A673 (cell line): ENCODE results near the gene AJAP1. TPM values are rescaled to one million over a fixed set of nuclear protein-coding genes. Genes with fewer than 3 reads are reported as not detected.

Source experiments
- BruUV-seq: library from RNA; stranded (reverse); fragments of 400-500 nt; replicated peaks from 2 replicates; lab custom pipeline; 2021; lab: Mats Ljungman, UMichigan
- CTCF ChIA-PET: fragments of 300-600 bp; sonication (Branson Sonifier 250); formaldehyde crosslinking; loops from one replicate; lab custom pipeline; 2022; ENCODE audit warnings: antibody characterized with exemption; lab: Charles Lee
- POLR2A ChIA-PET: fragments of 300-600 bp; sonication (Branson Sonifier 250); formaldehyde crosslinking; loops from one replicate; lab custom pipeline; 2022; ENCODE audit warnings: antibody characterized with exemption; ENCODE audit not compliant: low non-redundant PET; lab: Charles Lee
- DNase-seq: peaks from one replicate; pipeline ENCODE4 v3.0.0-alpha.2; 2015; ENCODE audit warnings: low spot score
- H3K27ac ChIP-seq: fragments of 200-600 bp; sonication (generic); 2 replicates; pipeline ENCODE4 v1.5.1; 2016; ENCODE audit warnings: mixed run types, low read depth, mild to moderate bottlenecking, mixed read lengths, antibody characterized with exemption, low read length; ENCODE audit not compliant: poor library complexity, severe bottlenecking
- H3K27me3 ChIP-seq: fragments of 200-600 bp; sonication (generic); replicated peaks from 2 replicates; pipeline ENCODE4 v1.6.1; 2017; ENCODE audit warnings: mixed run types, low read depth, mild to moderate bottlenecking, mixed read lengths, antibody characterized with exemption, low read length; ENCODE audit not compliant: insufficient read depth, poor library complexity
- H3K36me3 ChIP-seq: fragments of 200-600 bp; sonication (generic); 2 replicates; pipeline ENCODE4 v1.6.1; 2016; ENCODE audit warnings: mixed run types, mild to moderate bottlenecking, mixed read lengths, antibody characterized with exemption, low read length; ENCODE audit not compliant: insufficient read depth, poor library complexity, severe bottlenecking
- H3K4me1 ChIP-seq: fragments of 200-600 bp; sonication (generic); 2 replicates; pipeline ENCODE4 v1.6.1; 2017; ENCODE audit warnings: mixed run types, mild to moderate bottlenecking, mixed read lengths, antibody characterized with exemption, low read length; ENCODE audit not compliant: insufficient read depth, poor library complexity, severe bottlenecking
- H3K4me3 ChIP-seq: fragments of 200-600 bp; sonication (generic); 2 replicates; pipeline ENCODE4 v1.5.1; 2016; ENCODE audit warnings: low read depth, mixed run types, mild to moderate bottlenecking, mixed read lengths, low read length; ENCODE audit not compliant: poor library complexity, severe bottlenecking
- H3K9me3 ChIP-seq: fragments of 200-600 bp; sonication (generic); 2 replicates; pipeline ENCODE4 v1.6.1; 2016; ENCODE audit warnings: mixed run types, low read depth, mild to moderate bottlenecking, mixed read lengths, antibody characterized with exemption, low read length; ENCODE audit not compliant: poor library complexity, severe bottlenecking
- CTCF ChIP-seq: fragments of 300-800, 200-600 bp; sonication (generic); conservative IDR thresholded peaks from 2 replicates; pipeline ENCODE4 v1.5.1; 2017; ENCODE audit warnings: low read depth, mild to moderate bottlenecking, antibody characterized with exemption, low read length, moderate library complexity, mixed read lengths
- EZH2 ChIP-seq: fragments of 200-600 bp; sonication (generic); IDR thresholded peaks from 2 replicates; pipeline ENCODE4 v1.6.1; 2017; ENCODE audit warnings: borderline replicate concordance, low read depth, mild to moderate bottlenecking, mixed read lengths, antibody characterized with exemption, low read length; ENCODE audit not compliant: poor library complexity, severe bottlenecking
- intact Hi-C: fragments of 100-400 bp; cut with micrococcal nuclease; formaldehyde crosslinking; loops from one replicate; pipeline ENCODE4 v1.10.0; 2022; ENCODE audit not compliant: unreplicated experiment
- total RNA-seq: library from RNA; stranded (reverse); gene quantifications from 2 replicates; pipeline ENCODE4 v1.2.3, GENCODE V29; 2021

Gene AJAP1
- total RNA-seq, 1 experiment from 2014 or later, result not detected

GRCh38 chr1:4772294-4773010 lies 118.0 kb downstream of the AJAP1 start:
- intact Hi-C loops, result no loop called here
- no TSS peak for BruUV-seq

GRCh38 chr1:4773226-4773625 lies 118.8 kb downstream of the AJAP1 start:
- intact Hi-C loops, result no loop called here
- DNase-seq, result no peak
- Histone ChIP-seq H3K9me3 (no peaks in the 10 kb centered on the region), H3K4me3 (no peak overlapping the region), H3K27ac (no peak overlapping the region), H3K27me3 (no peaks in the 10 kb centered on the region), H3K4me1 (no peaks in the 10 kb centered on the region), H3K36me3 (no peaks in the 10 kb centered on the region)
- ChIA-PET POLR2A (no interaction called here), CTCF (no interaction called here)
- TF ChIP-seq EZH2 (no peak), CTCF (no peak)
- no TSS peak for BruUV-seq

More at GRCh38 chr1:4772294-4773010, 118.0 kb downstream of the AJAP1 start:
- POLR2A ChIA-PET, result no interaction called here
- H3K4me3 ChIP-seq, result no peak overlapping the region
- TF ChIP-seq EZH2 (no peak), CTCF (no peak)
- CTCF ChIA-PET, result no interaction called here
- H3K27ac ChIP-seq, result no peak overlapping the region
- H3K36me3 ChIP-seq, result no peaks in the 10 kb centered on the region
- H3K27me3 ChIP-seq, result no peaks in the 10 kb centered on the region
- H3K4me1 ChIP-seq, result no peaks in the 10 kb centered on the region
- no peak for DNase-seq
- H3K9me3 ChIP-seq, result no peaks in the 10 kb centered on the region

GRCh38 chr1:4775506-4775905 lies 121.1 kb downstream of the AJAP1 start:
- ChIA-PET CTCF (no interaction called here), POLR2A (no interaction called here)
- Histone ChIP-seq H3K4me3 (no peak overlapping the region), H3K4me1 (no peaks in the 10 kb centered on the region), H3K9me3 (no peaks in the 10 kb centered on the region), H3K36me3 (no peaks in the 10 kb centered on the region), H3K27ac (no peak overlapping the region), H3K27me3 (no peaks in the 10 kb centered on the region)
- intact Hi-C loops, result no loop called here
- TF ChIP-seq CTCF (no peak), EZH2 (no peak)
- no peak for DNase-seq
- BruUV-seq, result no TSS peak
